Spleen (tissue), 7 donors: ENCODE data around the gene PITPNC1.

Experiments used
- CTCF ChIP-seq, 11 experiments: fragments of 200-600 bp in 7 of 11; fragments of 450-650 bp in 4 of 11; sonication (generic) in 4 of 11; IDR thresholded peaks in 8 of 11; conservative IDR thresholded peaks in 3 of 11; 1 replicate in 7 of 11; 2 replicates in 4 of 11; pipeline versions ENCODE4 v1.4.0 to v1.8.0; 2016 to 2021; ENCODE audit warnings: antibody characterized with exemption in 11 of 11, inconsistent platforms in 4 of 11, mild to moderate bottlenecking in 1 of 11
- POLR2A ChIP-seq, 3 donors: fragments of 450-650 bp; IDR thresholded peaks; one replicate each; pipeline ENCODE4 v1.5.1; 2017; ENCODE audit warnings: antibody characterized with exemption in 3 of 3, mild to moderate bottlenecking in 1 of 3
- donor health status: DM: no; HTN: no; CAD: no; lungs with moderate emphysema.
- donor health status: DM: no; HTN: no; CAD: no.
- donor health status: DM: no; HTN: no; CAD: no.

- TF ChIP-seq POLR2A (IDR thresholded peaks at IDR 0.05) (no peak), CTCF (IDR thresholded peaks at IDR 0.05 in 8 of 11, conservative IDR thresholded peaks at IDR 0.05 in 3 of 11) (no peak)
These were observed 129.9 kb downstream of the PITPNC1 start for GRCh38 chr17:67506966-67507365.
